ENCODE results near the gene MRPL16. TPM values are rescaled to one million over a fixed set of nuclear protein-coding genes. Genes with fewer than 3 reads are reported as not detected.

MRPL16 gene
- polyA plus RNA-seq, 3 donors, result 34.1 to 75.0 (median 71.9) TPM

- peaks cover 0 to 1% (median 0%) of the 10 kb centered on the region in 3 donors for H3K27me3 Mint-ChIP-seq (ENCODE audit: low read depth in 3 of 3)
- Histone ChIP-seq H3K9ac (ENCODE audit: insufficient read depth, low read length, poor library complexity, severe bottlenecking) (no peak within 1 kb of the TSS), H3K27me3 (ENCODE audit: control insufficient read depth in 2 of 2, insufficient read depth in 2 of 2, low read length in 2 of 2) (no peaks in the 10 kb centered on the region), H4K20me1 (ENCODE audit: insufficient read depth, low read length) (no peaks in the 10 kb centered on the region), H3K79me2 (ENCODE audit: insufficient read depth, low read length) (no peaks in the 10 kb centered on the region), H3K27ac (ENCODE audit: low read depth in 1 of 2, low read length in 2 of 2) (no peak within 1 kb of the TSS), H3K4me1 (ENCODE audit: control insufficient read depth in 1 of 2, insufficient read depth in 2 of 2, low read length in 2 of 2) (no peaks in the 10 kb centered on the region), H3K36me3 (replicated peaks in 1 of 2; ENCODE audit: control insufficient read depth in 1 of 2, insufficient read depth in 2 of 2, low read length in 2 of 2) (no peaks in the 10 kb centered on the region), H3K9me3 (replicated peaks in 1 of 2; ENCODE audit: control insufficient read depth in 1 of 2, insufficient read depth in 1 of 2, low read length in 2 of 2) (no peaks in the 10 kb centered on the region), H3K4me3 (replicated peaks in 1 of 3; ENCODE audit: low read depth in 2 of 3, low read length in 3 of 3) (no peak within 1 kb of the TSS), H3K4me2 (replicated peaks; ENCODE audit: extremely low read depth, low read length, poor library complexity, severe bottlenecking) (no peak within 1 kb of the TSS), H2AFZ (ENCODE audit: insufficient read depth, low read depth, low read length, poor library complexity, severe bottlenecking) (no peak within 1 kb of the TSS)
- no peaks in the 10 kb centered on the region for H3K36me3 Mint-ChIP-seq
- WGBS (ENCODE audit: insufficient coverage), result no CpG with 5 or more reads among the region's 4 CpGs
- TF ChIP-seq CTCF (IDR thresholded peaks at IDR 0.05), result no peak
- DNase-seq, result no peak
- H3K27ac Mint-ChIP-seq, result no peak within 1 kb of the TSS
- H3K4me1 Mint-ChIP-seq, result peaks cover 10% of the 10 kb centered on the region
- no peak within 1 kb of the TSS for H3K4me3 Mint-ChIP-seq
- no peaks in the 10 kb centered on the region for H3K9me3 Mint-ChIP-seq
- intact Hi-C loops (cut with micrococcal nuclease), result no loop called here
These were observed 34.8 kb upstream of the MRPL16 start, which contains the start of gene CBLIF for GRCh38 chr11:59845399-59845798. CBLIF (minus strand) TSS chr11:59845499; CDS start chr11:59845453, 46 bp downstream.

- Histone ChIP-seq H3K4me1 (ENCODE audit: control insufficient read depth in 1 of 2, insufficient read depth in 2 of 2, low read length in 2 of 2) (no peaks in the 10 kb centered on the region), H3K79me2 (ENCODE audit: insufficient read depth, low read length) (no peaks in the 10 kb centered on the region), H3K36me3 (replicated peaks in 1 of 2; ENCODE audit: control insufficient read depth in 1 of 2, insufficient read depth in 2 of 2, low read length in 2 of 2) (no peaks in the 10 kb centered on the region), H3K9me3 (replicated peaks in 1 of 2; ENCODE audit: control insufficient read depth in 1 of 2, insufficient read depth in 1 of 2, low read length in 2 of 2) (no peaks in the 10 kb centered on the region), H4K20me1 (ENCODE audit: insufficient read depth, low read length) (no peaks in the 10 kb centered on the region), H3K4me2 (replicated peaks; ENCODE audit: extremely low read depth, low read length, poor library complexity, severe bottlenecking) (no peak overlapping the region), H3K4me3 (replicated peaks in 1 of 3; ENCODE audit: low read depth in 2 of 3, low read length in 3 of 3) (no peak overlapping the region), H3K9ac (ENCODE audit: insufficient read depth, low read length, poor library complexity, severe bottlenecking) (no peak overlapping the region), H3K27me3 (ENCODE audit: control insufficient read depth in 2 of 2, insufficient read depth in 2 of 2, low read length in 2 of 2) (no peaks in the 10 kb centered on the region), H2AFZ (ENCODE audit: insufficient read depth, low read depth, low read length, poor library complexity, severe bottlenecking) (no peak overlapping the region), H3K27ac (ENCODE audit: low read depth in 1 of 2, low read length in 2 of 2) (no peak overlapping the region)
- no peaks in the 10 kb centered on the region for H3K36me3 Mint-ChIP-seq
- peaks cover 0 to 1% (median 0%) of the 10 kb centered on the region in 3 donors for H3K27me3 Mint-ChIP-seq (ENCODE audit: low read depth in 3 of 3)
- no peak for DNase-seq
- WGBS (ENCODE audit: insufficient coverage), result 100% methylated on average over 9 of the region's 12 CpGs
- no peak for TF ChIP-seq CTCF (IDR thresholded peaks at IDR 0.05)
- H3K4me3 Mint-ChIP-seq, result no peak overlapping the region
- peaks cover 0 to 3% (median 0%) of the 10 kb centered on the region in 7 donors for H3K9me3 Mint-ChIP-seq
- no peak overlapping the region for H3K27ac Mint-ChIP-seq
- intact Hi-C loops (cut with micrococcal nuclease), result no loop called here
- no peaks in the 10 kb centered on the region for H3K4me1 Mint-ChIP-seq
These were observed 31.7 kb upstream of the MRPL16 start for GRCh38 chr11:59842316-59842715.

All from CD14-positive monocyte (primary cell).